Heart right ventricle (tissue), 16 donors: ENCODE measurements around the gene DUSP28. TPM values are rescaled to one million over a fixed set of nuclear protein-coding genes. Genes with fewer than 3 reads are reported as not detected.

ENCODE experiments used
- ATAC-seq, 8 donors: fragments of 200-7000 bp; cut with Tn5 transposase; one replicate each; pipeline ENCODE4 v1.9.1; 2020; ENCODE audit warnings: mild to moderate bottlenecking in 8 of 8, moderate library complexity in 8 of 8, moderate number of reproducible peaks in 1 of 8
- DNase-seq, 2 donors: peaks; one replicate each; pipeline ENCODE4 v3.0.0-alpha.2; 2020
- H3K27ac ChIP-seq, 10 donors: fragments of 200-600 bp; sonication (generic) in 2 of 10; one replicate each; pipeline versions ENCODE4 v1.5.0 to v1.8.0; 2020 to 2022; ENCODE audit warnings: mild to moderate bottlenecking in 3 of 10
- H3K27me3 ChIP-seq, 7 donors: fragments of 200-600 bp; one replicate each; pipeline ENCODE4 v1.8.0; 2021 to 2022; ENCODE audit warnings: mild to moderate bottlenecking in 2 of 7
- H3K36me3 ChIP-seq, 9 donors: fragments of 200-600 bp; sonication (generic) in 1 of 9; one replicate each; pipeline versions ENCODE4 v1.5.0 to v1.8.0; 2020 to 2022; ENCODE audit warnings: mild to moderate bottlenecking in 2 of 9
- H3K4me1 ChIP-seq, 9 donors: fragments of 200-600 bp; sonication (generic) in 1 of 9; one replicate each; pipeline versions ENCODE4 v1.5.0 to v1.8.0; 2020 to 2022; ENCODE audit warnings: mild to moderate bottlenecking in 4 of 9
- H3K4me3 ChIP-seq, 10 donors: fragments of 200-600 bp; sonication (generic) in 2 of 10; one replicate each; pipeline versions ENCODE4 v1.5.0 to v1.8.0; 2020 to 2022; ENCODE audit warnings: mild to moderate bottlenecking in 7 of 10, moderate library complexity in 2 of 10
- H3K9me3 ChIP-seq, 11 donors: fragments of 200-600 bp in 10 of 11; sonication (generic) in 2 of 11; one replicate each; pipeline versions ENCODE4 v1.5.0 to v1.8.0; 2013 to 2022; ENCODE audit warnings: mild to moderate bottlenecking in 2 of 11, control low read depth in 1 of 11, moderate library complexity in 1 of 11
- CTCF ChIP-seq, 9 donors: fragments of 200-600 bp; sonication (generic) in 2 of 9; IDR thresholded peaks; one replicate each; pipeline versions ENCODE4 v1.5.0 to v1.8.0; 2021 to 2022; ENCODE audit warnings: antibody characterized with exemption in 9 of 9, mild to moderate bottlenecking in 5 of 9, moderate library complexity in 1 of 9
- WGBS, 2 donors: extraction: QIAGEN DNeasy Blood & Tissue Kit; methylation state at CpG; one replicate each; pipeline ENCODE4 v1.1.7; 2013; ENCODE audit warnings: inconsistent platforms in 1 of 2; 5-methylcytosine and 5-hydroxymethylcytosine counted together
- intact Hi-C, 10 donors: fragments of 100-400 bp; cut with DNase I; formaldehyde crosslinking; loops; one replicate each; pipeline versions ENCODE4 v1.11.1 to v1.14.2; 2022
- polyA plus RNA-seq, 2 donors: library from polyadenylated mRNA; stranded (reverse); fragments of 200-250 nt; gene quantifications; one replicate each; pipeline ENCODE4 v1.2.3, GENCODE V29; 2013
- total RNA-seq, 10 donors: library from RNA; stranded (reverse); fragmentation: NEBNext Ultra II Directional in 3 of 10; extraction: Animal tissue kit (Norgen Biotek cat#: 25700) in 3 of 10; gene quantifications; one replicate each; pipeline versions ENCODE4 v1.2.1 to v1.2.4, GENCODE V29; 2021 to 2023
- donor health status: Arrhythmogenic right ventricular cardiomyopathy.
- donor health status: ischemic (EF 13 %, LVEDD 7.1; RV severe dilation, severe dysfunction).
- donor health status: healthy with polysubstance abuse.
- donor health status: DM: no; HTN: yes; CAD: no.
- donor health status: DM: no; HTN: no; CAD: no.
- donor health status: ischemic (EF 25% LVEDD 6.9; RV normal size, moderate dysfunction).
- donor health status: ischemic (EF 25% LVEDD 5.7; RV mildly dilated, moderate dysfunction).
- donor health status: healthy.
- donor health status: DM: yes; HTN: yes; CAD: no.
- donor health status: Ischemic cardiomyopathy.
- donor health status: ischemic (EF 35%, LVEDD 5.7; RV mildly dilated, moderate dysfunction).
- donor health status: nonischemic (EF 11% LVEDD 7.7; RV severe dilation, severe dysfunction).
- donor health status: DM: yes; HTN: yes; CAD: no.
- donor health status: PGD.
- donor health status: ischemic (EF 29% LVEDD 5.4; RV normal size, mild dysfunction).
- donor health status: nonischemic (EF 23%, LVEDD 6.1; RV moderate dilation, normal function).

The DUSP28 gene
- total and polyA plus RNA-seq, 12 donors: 4.7 to 22.1 (median 13.4) TPM

GRCh38 chr2:240603081-240603835 is 43.1 kb downstream of the DUSP28 start:
- ATAC-seq (no peak), DNase-seq (no peak)
- WGBS, 2 donors: 92 to 93% methylated on average over 22 of the region's 22 CpGs
- Histone ChIP-seq H3K27ac (no peak overlapping the region), H3K4me3 (no peak overlapping the region), H3K36me3 (peaks cover 0 to 35% (median 7%) of the 10 kb centered on the region in 9 donors), H3K4me1 (peaks cover 0 to 12% (median 8%) of the 10 kb centered on the region in 9 donors), H3K9me3 (no peaks in the 10 kb centered on the region), H3K27me3 (no peaks in the 10 kb centered on the region)
- TF ChIP-seq CTCF (IDR thresholded peaks at IDR 0.05): no peak
- intact Hi-C loops: loop anchor here in 1 of 10 donors (5.0 kb wide), 1 partner anchor 239 kb away; no protein-coding TSS in a partner anchor

- no peak for TF ChIP-seq CTCF (IDR thresholded peaks at IDR 0.05)
- H3K4me3 ChIP-seq: no peak overlapping the region
- DNase-seq: no peak
- no peaks in the 10 kb centered on the region for H3K9me3 ChIP-seq
- peaks cover 0 to 12% (median 8%) of the 10 kb centered on the region in 9 donors for H3K4me1 ChIP-seq
- peak in 4 of 8 donors; percentile 11 to 15 (median 14) for ATAC-seq
- intact Hi-C loops: loop anchor here in 1 of 10 donors (5.0 kb wide), 1 partner anchor 238 kb away; no protein-coding TSS in a partner anchor
- H3K27me3 ChIP-seq: no peaks in the 10 kb centered on the region
- 91 to 93% methylated on average over 10 of the region's 10 CpGs for WGBS, 2 donors
- H3K27ac ChIP-seq: no peak overlapping the region
- peaks cover 0 to 29% (median under 1%) of the 10 kb centered on the region in 9 donors for H3K36me3 ChIP-seq
These were observed 43.7 kb downstream of the DUSP28 start for GRCh38 chr2:240603846-240604245.

- no peak overlapping the region for H3K4me3 ChIP-seq
- DNase-seq (peak; percentile 79 to 84), ATAC-seq (peak; percentile 61 to 89 (median 84))
- peak; percentile 40 to 82 (median 68) for TF ChIP-seq CTCF (IDR thresholded peaks at IDR 0.05)
- no peaks in the 10 kb centered on the region for H3K9me3 ChIP-seq
- peaks cover 0 to 12% (median 8%) of the 10 kb centered on the region in 9 donors for H3K4me1 ChIP-seq
- H3K27ac ChIP-seq: peak overlapping the region in 1 of 10 donors; percentile 56
- H3K27me3 ChIP-seq: no peaks in the 10 kb centered on the region
- peaks cover 0 to 23% (median 0%) of the 10 kb centered on the region in 9 donors for H3K36me3 ChIP-seq
- WGBS, 2 donors: 29 to 33% methylated on average over 11 of the region's 11 CpGs
- intact Hi-C loops: loop anchor here in 1 of 10 donors (5.0 kb wide), 1 partner anchor 238 kb away; no protein-coding TSS in a partner anchor
These were observed 44.3 kb downstream of the DUSP28 start for GRCh38 chr2:240604291-240604938.

- no peak overlapping the region for H3K4me3 ChIP-seq
- peaks cover 0 to 16% (median 0%) of the 10 kb centered on the region in 9 donors for H3K36me3 ChIP-seq
- ATAC-seq (no peak), DNase-seq (no peak)
- H3K27ac ChIP-seq: no peak overlapping the region
- TF ChIP-seq CTCF (IDR thresholded peaks at IDR 0.05): no peak
- intact Hi-C loops: loop anchor here in 1 of 10 donors (5.0 kb wide), 1 partner anchor 237 kb away; no protein-coding TSS in a partner anchor
- H3K27me3 ChIP-seq: no peaks in the 10 kb centered on the region
- H3K4me1 ChIP-seq: peaks cover 0 to 12% (median 8%) of the 10 kb centered on the region in 9 donors
- H3K9me3 ChIP-seq: no peaks in the 10 kb centered on the region
- WGBS, 2 donors: 85 to 86% methylated on average over 19 of the region's 19 CpGs
These were observed 45.0 kb downstream of the DUSP28 start for GRCh38 chr2:240604939-240605716.
